NCI-H146 (cell line): ENCODE measurements around the gene RNF222.
"Not testable (repeated sequence)": the region's sequence is repeated elsewhere in the genome, so short reads cannot be mapped to it uniquely, and the experiment has no call there.

Experiments used
- DNase-seq: peaks from one replicate; lab custom pipeline; 2025; lab: John Stamatoyannopoulos, UW

Gene RNF222

GRCh38 chr17:8410883-8411238 is 13.2 kb upstream of the RNF222 start:
- DNase-seq = no peak

GRCh38 chr17:8409966-8410882 is 12.6 kb upstream of the RNF222 start:
- peak; percentile 74 for DNase-seq

- DNase-seq = no peak
Measured at GRCh38 chr17:8408371-8408770, 10.7 kb upstream of the RNF222 start.

- DNase-seq = no peak
Measured at GRCh38 chr17:8406174-8406573, 8.5 kb upstream of the RNF222 start.

- no peak for DNase-seq
Measured at GRCh38 chr17:8405499-8406016, 7.9 kb upstream of the RNF222 start.

GRCh38 chr17:8402921-8403536 is 5.4 kb upstream of the RNF222 start:
- DNase-seq = no peak

GRCh38 chr17:8401107-8401506 is 3.5 kb upstream of the RNF222 start:
- DNase-seq = no peak

GRCh38 chr17:8398980-8399379 is 1.4 kb upstream of the RNF222 start:
- no peak for DNase-seq

GRCh38 chr17:8394497-8394896 is 3.1 kb downstream of the RNF222 start:
- not testable (repeated sequence) for DNase-seq

- no peak for DNase-seq
Measured at GRCh38 chr17:8393470-8394231, 4.0 kb downstream of the RNF222 start.

- peak; percentile 52 for DNase-seq
Measured at GRCh38 chr17:8392674-8393469, 4.8 kb downstream of the RNF222 start.

- peak; percentile 52 for DNase-seq
Measured at GRCh38 chr17:8392274-8392673, 5.4 kb downstream of the RNF222 start.

- DNase-seq = no peak
Measured at GRCh38 chr17:8391711-8392110, 5.9 kb downstream of the RNF222 start.

GRCh38 chr17:8387914-8388651 is 9.5 kb downstream of the RNF222 start:
- no peak for DNase-seq

- DNase-seq = no peak
Measured at GRCh38 chr17:8386841-8387240, 10.8 kb downstream of the RNF222 start.

- DNase-seq = no peak
Measured at GRCh38 chr17:8384801-8385378, 12.7 kb downstream of the RNF222 start.

- peak; percentile 98 for DNase-seq
Measured at GRCh38 chr17:8383143-8383822, 14.3 kb downstream of the RNF222 start, which contains the start of gene RPL26. Gene RPL26, minus strand, starts transcription at chr17:8383193. Its CDS starts 883 bp downstream, at chr17:8382310.

GRCh38 chr17:8382880-8383142 is 14.8 kb downstream of the RNF222 start:
- DNase-seq = no peak

- peak; percentile 37 for DNase-seq
Measured at GRCh38 chr17:8382052-8382879, 15.4 kb downstream of the RNF222 start.
